GM21447 (cell line): ENCODE data around the gene LCE4A.
"Not testable (repeated sequence)": the region's sequence is repeated elsewhere in the genome, so short reads cannot be mapped to it uniquely, and the experiment has no call there.

Experiments used
- ATAC-seq: cut with Tn5 transposase; IDR thresholded peaks from one replicate; pipeline ENCODE4 v1.9.1; 2021; ENCODE audit not compliant: unreplicated experiment

Gene LCE4A, protein sequence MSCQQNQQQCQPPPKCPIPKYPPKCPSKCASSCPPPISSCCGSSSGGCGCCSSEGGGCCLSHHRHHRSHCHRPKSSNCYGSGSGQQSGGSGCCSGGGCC

DNA sequence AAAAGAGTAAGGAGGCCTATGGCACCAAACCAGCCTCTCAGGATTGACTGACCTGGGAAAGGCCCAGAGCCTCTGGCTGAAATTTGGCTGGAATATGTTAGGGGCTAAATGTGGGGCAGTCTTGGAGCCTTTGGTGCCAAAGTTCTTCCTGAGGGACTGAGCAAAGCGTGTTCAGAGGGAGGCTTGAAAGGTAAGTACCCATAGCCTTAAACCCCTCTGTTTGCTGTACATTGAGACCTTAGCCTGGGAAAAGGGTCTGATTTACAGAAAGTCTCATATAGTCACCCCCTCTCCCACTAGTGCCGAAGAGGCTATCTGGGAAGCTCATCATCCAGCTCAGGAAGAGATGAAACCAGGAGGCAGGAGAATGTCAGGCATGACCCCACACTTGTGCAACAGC lies at the start of gene LCE4A:
Gene LCE4A, plus strand, starts transcription at position 301 of the 400 bp plus-strand sequence. CDS start 916 bp downstream, outside the sequence.
- ATAC-seq: no peak

GRCh38 chr1:152658649-152659048 lies 49.3 kb upstream of the LCE4A start:
- ATAC-seq: no peak

DNA sequence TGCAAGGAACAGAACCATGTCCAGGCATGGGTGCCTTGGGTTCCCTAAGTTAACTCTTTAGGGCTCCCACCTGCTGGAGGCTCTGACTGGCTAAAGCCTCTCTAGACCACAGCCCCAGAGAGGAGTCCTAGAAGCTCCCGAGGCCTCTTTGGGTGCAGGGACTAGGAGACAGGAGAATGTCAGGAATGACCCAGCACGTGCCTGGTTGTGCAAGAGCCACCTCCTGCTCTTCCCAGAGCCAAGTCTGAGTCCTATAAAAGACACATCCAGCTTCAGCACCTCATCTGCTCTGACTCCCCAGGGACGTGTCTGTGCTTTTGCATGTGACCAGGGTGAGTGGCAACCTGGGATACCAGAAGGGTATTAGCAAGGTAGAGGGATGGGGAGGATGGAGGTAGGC lies 44.9 kb upstream of the LCE4A start, which contains the start of gene LCE2D:
Gene LCE2D, plus strand, starts transcription at position 283 of the 400 bp plus-strand sequence. CDS start 726 bp downstream, outside the sequence.
- ATAC-seq: no peak

GRCh38 chr1:152666171-152666570 lies 41.8 kb upstream of the LCE4A start:
- not testable (repeated sequence) for ATAC-seq

DNA sequence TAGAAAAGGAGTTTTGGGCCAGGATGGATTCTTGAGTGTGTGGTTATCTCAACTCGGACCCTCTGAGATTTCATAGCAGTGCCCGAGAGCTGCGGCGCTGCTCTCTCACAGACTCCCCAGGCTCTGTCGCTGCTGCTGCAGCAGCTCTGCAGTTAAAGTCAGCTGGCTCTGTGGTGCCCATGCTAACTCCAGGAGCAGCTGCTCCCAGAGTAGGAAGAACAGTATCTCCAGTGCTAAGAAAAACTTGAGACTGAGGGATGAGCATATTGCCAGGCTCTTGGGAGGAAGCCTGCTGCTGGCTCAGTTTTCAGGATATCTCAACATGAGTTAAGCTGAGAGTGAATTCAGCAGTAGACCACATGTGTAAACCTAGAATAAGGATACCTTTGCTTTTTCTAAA lies 40.3 kb upstream of the LCE4A start:
- no peak for ATAC-seq

- no peak for ATAC-seq
Observed at GRCh38 chr1:152673016-152673415, 34.9 kb upstream of the LCE4A start.

- not testable (repeated sequence) for ATAC-seq
Observed at GRCh38 chr1:152674983-152675382, 33.0 kb upstream of the LCE4A start, which contains the start of gene LCE2C. TSS of gene LCE2C (plus strand) at chr1:152675279. CDS start at chr1:152676016, 737 bp downstream.

- ATAC-seq: no peak
Observed at GRCh38 chr1:152679459-152679858, 28.5 kb upstream of the LCE4A start.

- ATAC-seq: no peak
Observed at GRCh38 chr1:152681616-152682015, 26.3 kb upstream of the LCE4A start.

DNA sequence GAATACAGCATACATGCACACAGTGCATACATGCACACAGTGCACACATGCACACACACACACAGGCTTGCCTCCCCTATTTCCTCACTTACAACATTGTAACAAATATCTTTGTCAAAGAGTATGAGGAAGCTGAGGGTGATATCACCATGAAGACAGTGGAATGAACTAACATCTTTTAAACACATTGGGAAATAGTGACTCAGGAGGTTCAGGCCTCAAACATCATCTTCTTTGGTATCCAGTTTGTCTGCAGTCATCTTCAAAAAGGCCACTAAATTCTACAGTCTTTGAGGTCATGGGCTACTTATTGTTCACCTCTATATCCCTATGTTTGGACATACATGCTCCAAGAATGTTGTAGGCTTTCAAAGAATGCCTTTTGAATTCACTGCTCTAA lies 24.1 kb upstream of the LCE4A start:
- no peak for ATAC-seq

- not testable (repeated sequence) for ATAC-seq
Observed at GRCh38 chr1:152685823-152686222, 22.1 kb upstream of the LCE4A start, which contains the start of gene LCE2B. TSS of gene LCE2B (plus strand) at chr1:152686123. CDS start at chr1:152686844, 721 bp downstream.

DNA sequence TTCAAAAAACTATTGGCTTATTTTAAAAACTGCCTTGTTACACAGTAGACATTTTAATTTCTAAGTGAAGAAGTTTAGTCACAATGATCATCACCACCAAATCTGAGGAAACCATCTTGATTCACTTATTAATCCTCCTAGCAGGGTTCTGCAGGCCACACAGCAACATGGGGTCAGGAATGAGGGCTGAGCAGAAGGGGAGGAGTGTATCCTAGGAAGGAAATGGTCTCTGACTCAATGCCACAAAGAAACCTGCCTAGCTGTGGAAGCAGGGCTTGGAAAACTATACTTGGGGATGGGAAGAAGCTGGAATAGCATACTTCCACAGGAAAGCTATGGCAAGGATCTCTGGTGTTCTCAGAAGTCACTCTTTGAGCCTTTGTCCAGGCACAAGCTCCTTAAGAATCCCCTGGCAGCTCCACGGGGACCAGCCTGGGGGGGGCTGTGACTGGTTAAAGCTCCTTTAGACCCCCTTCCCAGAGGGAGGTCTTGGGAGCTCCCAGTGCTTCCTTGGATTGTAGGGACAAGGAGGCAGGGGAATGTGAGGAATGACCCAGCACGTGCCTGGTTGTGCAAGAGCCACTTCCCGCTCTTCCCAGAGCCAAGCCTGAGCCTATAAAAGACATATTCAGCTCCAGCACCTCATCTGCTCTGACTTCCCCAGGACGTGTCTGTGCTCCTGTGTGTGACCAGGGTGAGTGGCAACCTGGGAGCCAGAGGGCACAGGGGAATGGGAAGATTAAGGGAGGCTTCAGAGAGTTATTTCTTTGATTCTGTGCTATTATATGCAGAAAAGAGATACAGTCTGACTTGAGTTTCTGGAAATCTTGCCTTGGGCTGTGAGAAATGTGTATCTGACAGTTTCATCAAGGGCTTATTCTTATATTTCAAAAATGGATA lies 10.0 kb upstream of the LCE4A start, which contains the start of gene LCE2A:
Gene LCE2A, plus strand, starts transcription at position 645 of the 900 bp plus-strand sequence. CDS start 557 bp downstream, outside the sequence.
- no peak for ATAC-seq

- no peak for ATAC-seq
Observed at GRCh38 chr1:152699746-152700145, 8.2 kb upstream of the LCE4A start.

GRCh38 chr1:152718238-152718637 lies 10.3 kb downstream of the LCE4A start:
- ATAC-seq: no peak

DNA sequence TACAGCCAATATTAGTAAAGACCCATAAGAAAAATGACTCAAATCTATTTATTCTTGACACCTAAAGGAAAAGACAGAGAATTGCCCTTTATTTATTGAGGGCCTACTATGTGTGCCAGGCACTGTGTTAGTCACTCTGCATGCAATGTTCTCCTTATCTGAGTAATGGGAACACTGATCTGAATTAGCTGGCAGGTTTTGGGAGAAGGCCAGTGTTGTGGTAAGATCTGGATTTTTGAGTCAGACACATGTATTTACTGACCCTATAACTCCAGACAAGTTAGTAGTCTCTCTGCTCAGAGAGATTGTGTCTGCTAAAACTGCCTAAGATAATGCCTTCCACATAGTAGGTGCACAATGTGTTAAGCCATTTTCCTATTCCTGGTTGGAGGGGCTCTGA lies 17.3 kb downstream of the LCE4A start:
- ATAC-seq: no peak

DNA sequence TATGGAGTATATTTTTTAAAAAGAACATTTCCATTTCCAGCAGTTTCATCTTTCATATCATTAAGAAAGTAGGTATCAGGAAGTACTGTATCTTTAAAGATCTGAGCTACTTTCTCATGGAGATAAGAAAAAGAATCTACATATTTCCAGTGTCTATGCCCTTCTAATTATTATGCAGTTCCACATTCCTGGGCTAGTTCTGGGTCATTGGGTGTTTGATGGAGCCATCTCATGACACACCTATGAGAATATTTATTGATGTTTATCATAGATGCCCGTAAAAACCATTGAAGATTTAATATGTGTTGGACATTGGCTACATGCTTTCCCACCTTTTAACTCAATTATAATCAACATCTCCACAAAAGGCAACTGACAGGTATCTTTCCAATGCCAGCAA lies 21.0 kb downstream of the LCE4A start:
- no peak for ATAC-seq

- no peak for ATAC-seq
Observed at GRCh38 chr1:152735648-152736047, 27.7 kb downstream of the LCE4A start.

- no peak for ATAC-seq
Observed at GRCh38 chr1:152737997-152738396, 30.0 kb downstream of the LCE4A start.

DNA sequence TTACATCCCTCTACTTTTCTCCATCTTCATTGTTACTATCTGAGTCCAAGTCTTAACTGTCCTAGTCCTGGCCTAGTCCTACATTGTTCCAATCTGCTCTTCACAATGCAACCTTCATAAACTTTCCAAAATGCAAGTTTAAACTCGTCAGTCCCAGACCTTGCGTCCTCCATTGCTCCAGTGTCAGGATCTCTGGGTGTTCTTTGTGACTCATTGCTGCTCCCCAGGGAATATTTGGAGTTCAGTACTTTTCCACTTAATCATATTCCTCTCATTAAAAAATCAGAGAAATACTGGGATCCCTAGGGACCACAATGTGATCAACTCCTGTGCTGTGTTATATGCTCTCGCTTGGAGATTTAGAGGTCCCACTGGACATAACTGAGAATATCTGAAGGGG lies 31.9 kb downstream of the LCE4A start:
- ATAC-seq: no peak

- no peak for ATAC-seq
Observed at GRCh38 chr1:152741656-152742055, 33.7 kb downstream of the LCE4A start.

DNA sequence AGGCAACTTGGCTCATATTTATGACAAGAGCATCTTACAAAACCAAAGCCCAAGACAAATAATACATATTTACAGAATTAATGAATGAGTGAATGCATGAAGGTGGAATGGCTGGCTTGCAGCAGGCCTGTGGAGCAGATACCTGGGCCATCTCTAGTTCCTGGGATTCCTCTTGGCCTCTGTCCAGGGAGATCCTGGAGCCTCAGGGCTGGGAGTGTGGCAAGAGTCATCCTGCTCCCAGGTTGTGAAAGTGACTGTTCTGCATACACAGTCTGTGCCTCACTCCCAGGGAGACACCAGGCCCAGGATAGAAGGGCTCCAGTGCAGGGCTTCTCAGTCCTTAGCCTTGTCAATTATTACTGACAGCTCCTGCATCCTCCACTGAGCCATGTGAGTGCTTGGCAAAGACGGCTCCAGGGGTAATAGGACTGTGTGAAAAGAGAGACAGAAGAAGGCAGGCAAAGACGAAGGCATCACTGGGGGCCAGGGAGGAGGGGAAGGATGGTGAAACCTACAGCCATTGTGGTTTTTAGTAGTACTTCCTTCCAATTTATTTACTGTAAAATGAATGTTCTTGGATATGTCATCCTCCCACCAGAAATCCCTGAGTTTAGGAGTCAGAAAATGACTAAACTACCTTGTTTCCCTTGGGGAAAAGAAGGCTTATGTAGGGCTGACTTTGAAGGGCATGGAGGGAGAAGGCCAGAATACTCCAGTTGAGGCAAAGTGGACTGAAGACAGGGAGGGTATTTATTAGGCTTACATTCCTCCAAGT lies 35.6 kb downstream of the LCE4A start:
- no peak for ATAC-seq
